ENCODE data around the gene GALNT3.

GALNT3 gene

DNA sequence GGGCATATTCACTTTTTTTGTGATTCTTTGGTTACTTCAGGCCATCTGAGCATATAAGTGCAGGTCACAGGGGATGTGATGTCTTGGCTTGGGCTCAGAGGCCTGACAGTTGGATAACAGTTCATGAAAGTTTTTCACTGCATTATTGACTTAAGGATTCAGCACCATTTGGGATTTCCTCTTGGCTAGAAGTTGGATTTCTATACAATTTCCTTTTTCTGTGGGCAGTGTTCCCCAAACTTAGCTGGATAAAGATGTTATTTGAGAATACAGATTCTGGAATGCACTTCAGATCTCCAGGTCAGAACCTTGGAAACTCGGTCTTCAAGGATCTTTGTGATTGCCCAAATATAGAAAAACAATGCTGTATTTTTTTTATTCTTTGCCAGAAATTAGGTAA is 78.0 kb downstream of the GALNT3 start:
- Histone ChIP-seq H3K27me3 (ENCODE audit: control insufficient read depth, insufficient read depth, low read length) (no peaks in the 10 kb centered on the region), H3K9ac (ENCODE audit: low read depth, low read length) (no peak overlapping the region), H3K36me3 (ENCODE audit: control insufficient read depth, insufficient read depth, low read length) (no peaks in the 10 kb centered on the region), H3K4me3 (ENCODE audit: low read depth, low read length) (no peak overlapping the region), H3K9me3 (ENCODE audit: control insufficient read depth, insufficient read depth, low read length) (no peaks in the 10 kb centered on the region), H3K4me1 (ENCODE audit: control insufficient read depth, insufficient read depth, low read length) (no peaks in the 10 kb centered on the region)

DNA sequence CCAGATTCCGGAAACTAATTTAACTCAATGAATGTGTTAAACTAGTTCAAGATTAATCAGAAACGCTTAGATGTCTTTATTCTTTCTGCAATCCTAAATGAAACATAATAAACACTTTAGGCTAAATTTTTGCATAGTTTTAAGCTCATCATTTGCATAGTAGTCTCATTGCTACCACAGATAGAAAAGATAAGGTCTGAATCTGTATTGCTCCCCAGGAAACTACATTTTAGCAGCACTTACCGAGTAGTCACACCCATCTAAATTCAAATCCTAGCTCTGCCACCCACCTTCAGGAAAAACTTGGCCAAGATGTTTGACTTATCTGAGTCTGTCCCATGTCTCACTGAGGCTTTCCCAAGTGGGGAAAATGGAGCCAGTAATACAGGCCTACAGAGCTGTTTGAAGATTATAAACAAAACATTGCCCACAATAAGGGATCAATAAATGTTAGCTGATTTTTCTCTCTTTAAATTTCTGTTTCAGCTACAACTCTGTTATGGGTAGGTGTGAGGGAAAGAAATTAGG is 87.0 kb downstream of the GALNT3 start:
- H3K9ac ChIP-seq (ENCODE audit: low read depth, low read length), result peak overlapping the region; percentile 57
- no peak overlapping the region for H3K4me3 ChIP-seq (ENCODE audit: low read depth, low read length)

DNA sequence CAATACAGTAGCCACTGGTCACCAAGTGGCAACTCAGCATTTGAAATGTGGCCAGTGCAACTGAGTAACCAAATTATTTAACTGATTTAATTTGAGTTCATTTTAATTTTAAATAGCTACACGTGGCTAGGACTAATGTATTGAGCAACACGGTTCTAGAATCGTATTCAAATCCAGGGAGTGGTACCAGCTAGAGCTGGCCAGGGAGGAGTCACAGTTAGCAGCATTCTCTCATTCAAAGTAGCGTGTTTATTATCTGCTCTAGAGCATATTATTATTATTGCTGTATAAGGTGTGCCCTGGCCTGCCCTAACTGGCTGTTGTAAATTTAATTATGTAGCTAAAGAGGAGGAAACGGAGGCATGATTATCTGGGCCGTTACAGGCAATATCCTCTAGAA is 92.9 kb downstream of the GALNT3 start:
- H3K9ac ChIP-seq (ENCODE audit: low read depth, low read length), result no peak overlapping the region
- no peaks in the 10 kb centered on the region for H3K9me3 ChIP-seq (ENCODE audit: control insufficient read depth, insufficient read depth, low read length)
- no peak overlapping the region for H3K4me3 ChIP-seq (ENCODE audit: low read depth, low read length)
- H3K4me1 ChIP-seq (ENCODE audit: control insufficient read depth, insufficient read depth, low read length), result peaks cover 14% of the 10 kb centered on the region
- no peaks in the 10 kb centered on the region for H3K27me3 ChIP-seq (ENCODE audit: control insufficient read depth, insufficient read depth, low read length)
- H3K36me3 ChIP-seq (ENCODE audit: control insufficient read depth, insufficient read depth, low read length), result no peaks in the 10 kb centered on the region

More for the DNA sequence above, 87.0 kb downstream of the GALNT3 start:
- Histone ChIP-seq H3K4me1 (ENCODE audit: control insufficient read depth, insufficient read depth, low read length) (peaks cover 9% of the 10 kb centered on the region), H3K36me3 (ENCODE audit: control insufficient read depth, insufficient read depth, low read length) (no peaks in the 10 kb centered on the region), H3K27me3 (ENCODE audit: control insufficient read depth, insufficient read depth, low read length) (no peaks in the 10 kb centered on the region), H3K9me3 (ENCODE audit: control insufficient read depth, insufficient read depth, low read length) (no peaks in the 10 kb centered on the region)

DNA sequence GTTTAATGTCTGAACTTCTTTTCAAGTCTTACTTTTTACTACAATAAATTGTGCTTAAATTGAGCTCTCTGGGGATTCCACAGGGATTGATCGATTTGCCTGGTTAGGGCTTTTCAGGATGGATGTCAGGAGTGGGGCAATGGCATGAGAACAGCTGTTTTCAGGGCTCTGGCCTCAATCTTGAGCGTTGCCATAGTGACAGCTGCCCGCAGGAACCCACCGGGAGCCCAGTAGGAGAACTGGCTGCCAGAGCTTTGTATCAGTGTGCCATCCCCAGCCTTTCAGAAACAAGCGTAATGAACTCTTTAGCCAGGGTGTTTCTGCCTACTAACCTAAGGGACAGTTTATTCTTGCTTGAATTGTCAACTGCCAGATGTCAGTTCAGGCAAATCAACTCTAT is 93.5 kb downstream of the GALNT3 start:
- Histone ChIP-seq H3K4me3 (ENCODE audit: low read depth, low read length) (no peak overlapping the region), H3K36me3 (ENCODE audit: control insufficient read depth, insufficient read depth, low read length) (no peaks in the 10 kb centered on the region), H3K4me1 (ENCODE audit: control insufficient read depth, insufficient read depth, low read length) (peaks cover 14% of the 10 kb centered on the region), H3K9ac (ENCODE audit: low read depth, low read length) (no peak overlapping the region), H3K27me3 (ENCODE audit: control insufficient read depth, insufficient read depth, low read length) (no peaks in the 10 kb centered on the region), H3K9me3 (ENCODE audit: control insufficient read depth, insufficient read depth, low read length) (no peaks in the 10 kb centered on the region)

DNA sequence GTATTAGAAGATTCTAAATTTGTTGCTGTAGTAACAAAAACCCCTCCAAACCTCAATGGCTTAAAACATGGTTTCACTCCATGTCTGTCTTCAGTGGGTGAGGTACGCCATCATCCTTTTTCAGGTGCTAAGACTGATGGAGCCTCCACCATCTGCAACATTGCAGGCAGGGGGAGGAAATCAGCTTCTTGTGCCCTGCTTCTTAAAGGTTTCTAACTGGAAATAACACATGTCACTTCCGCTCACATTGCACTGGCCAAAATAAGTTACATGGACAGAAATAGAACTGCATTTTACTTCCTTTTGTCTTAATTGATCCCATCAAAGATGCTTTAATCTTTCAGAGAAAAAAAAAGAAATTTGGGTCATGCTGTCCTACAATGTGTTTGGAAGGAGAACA is 94.1 kb downstream of the GALNT3 start:
- Histone ChIP-seq H3K9me3 (ENCODE audit: control insufficient read depth, insufficient read depth, low read length) (no peaks in the 10 kb centered on the region), H3K27me3 (ENCODE audit: control insufficient read depth, insufficient read depth, low read length) (no peaks in the 10 kb centered on the region), H3K9ac (ENCODE audit: low read depth, low read length) (no peak overlapping the region), H3K4me3 (ENCODE audit: low read depth, low read length) (no peak overlapping the region), H3K36me3 (ENCODE audit: control insufficient read depth, insufficient read depth, low read length) (no peaks in the 10 kb centered on the region), H3K4me1 (ENCODE audit: control insufficient read depth, insufficient read depth, low read length) (peaks cover 14% of the 10 kb centered on the region)

DNA sequence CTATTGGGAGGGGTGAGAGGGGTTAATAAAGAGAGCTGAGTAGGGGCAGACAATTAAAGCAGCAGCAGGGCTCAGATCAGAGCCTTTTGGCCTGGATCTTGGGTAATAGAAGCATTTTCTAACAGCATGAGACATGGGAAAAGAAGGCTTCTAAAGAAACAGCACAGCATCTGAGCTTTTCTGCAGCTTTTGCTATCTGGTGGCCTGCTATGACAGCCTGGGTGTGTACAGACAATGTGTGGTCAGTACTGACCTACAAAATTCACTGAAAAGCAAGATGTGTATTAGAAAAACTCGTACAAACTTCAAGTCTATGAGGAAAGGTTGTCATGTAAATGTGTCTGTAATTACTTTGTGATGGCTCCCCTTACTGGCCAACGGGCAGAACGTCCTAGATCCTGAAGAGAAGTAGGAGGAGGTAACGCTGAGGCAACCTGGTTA is 95.6 kb downstream of the GALNT3 start:
- Histone ChIP-seq H3K4me1 (ENCODE audit: control insufficient read depth, insufficient read depth, low read length) (peaks cover 14% of the 10 kb centered on the region), H3K27me3 (ENCODE audit: control insufficient read depth, insufficient read depth, low read length) (no peaks in the 10 kb centered on the region), H3K4me3 (ENCODE audit: low read depth, low read length) (no peak overlapping the region), H3K36me3 (ENCODE audit: control insufficient read depth, insufficient read depth, low read length) (no peaks in the 10 kb centered on the region), H3K9ac (ENCODE audit: low read depth, low read length) (no peak overlapping the region), H3K9me3 (ENCODE audit: control insufficient read depth, insufficient read depth, low read length) (no peaks in the 10 kb centered on the region)

DNA sequence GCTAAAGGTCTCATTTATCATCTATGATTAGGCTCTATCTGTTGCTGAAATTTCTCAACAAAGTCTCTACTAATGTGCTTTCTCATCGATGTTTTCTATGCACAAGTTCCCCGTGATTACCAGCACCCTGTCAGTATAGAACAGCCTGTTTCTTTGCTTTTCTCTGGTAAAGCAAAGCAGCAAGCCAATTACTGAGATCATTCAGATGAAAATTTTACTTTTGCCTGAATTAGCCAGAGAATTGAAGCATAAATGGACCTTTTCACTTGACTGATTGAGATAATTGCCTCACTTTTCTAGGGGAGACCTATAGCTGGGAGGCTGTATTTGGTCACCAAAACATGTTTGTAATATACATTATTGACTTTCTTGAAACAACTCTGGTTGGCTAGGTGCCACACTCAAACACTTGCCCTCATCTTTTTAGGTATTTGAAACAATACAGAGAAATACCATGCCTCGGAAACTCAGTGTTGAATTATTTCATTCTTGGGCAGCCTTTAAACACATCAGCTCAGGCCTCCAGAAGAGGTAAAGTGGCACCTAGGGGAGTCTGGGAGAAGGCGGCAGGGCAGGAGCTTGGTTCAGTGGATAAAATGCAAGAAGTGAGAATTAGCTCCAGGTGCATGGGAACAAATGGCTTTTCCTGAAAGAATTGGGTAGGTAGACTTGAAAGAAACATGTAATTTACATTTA is 96.2 kb downstream of the GALNT3 start:
- Histone ChIP-seq H3K9ac (ENCODE audit: low read depth, low read length) (no peak overlapping the region), H3K4me1 (ENCODE audit: control insufficient read depth, insufficient read depth, low read length) (peaks cover 14% of the 10 kb centered on the region), H3K27me3 (ENCODE audit: control insufficient read depth, insufficient read depth, low read length) (no peaks in the 10 kb centered on the region), H3K4me3 (ENCODE audit: low read depth, low read length) (no peak overlapping the region), H3K9me3 (ENCODE audit: control insufficient read depth, insufficient read depth, low read length) (no peaks in the 10 kb centered on the region), H3K36me3 (ENCODE audit: control insufficient read depth, insufficient read depth, low read length) (no peaks in the 10 kb centered on the region)
